K562 (cell line): ENCODE measurements around the gene PCBD2. TPM values are rescaled to one million over a fixed set of nuclear protein-coding genes. Genes with fewer than 3 reads are reported as not detected.
A peak's percentile ranks its signal among the peaks of the same experiment; 100 is the strongest.

Experiments used
- BHLHE40 ChIP-seq: IDR thresholded peaks from 2 replicates; pipeline ENCODE4 v1.6.1; 2011; ENCODE audit warnings: low read length, improper control_type of control experiment
- CREM ChIP-seq: IDR thresholded peaks from 2 replicates; pipeline ENCODE4 v1.6.1; 2014; ENCODE audit warnings: antibody characterized with exemption, low read depth
- EWSR1 ChIP-seq: fragments of 450-650 bp; IDR thresholded peaks from 2 replicates; pipeline ENCODE4 v1.6.1; 2018; ENCODE audit warnings: borderline replicate concordance, mild to moderate bottlenecking, low read depth, moderate library complexity; ENCODE audit not compliant: partially characterized antibody
- GTF2F1 ChIP-seq: IDR thresholded peaks from 2 replicates; pipeline ENCODE4 v1.6.1; 2011; ENCODE audit warnings: low read depth, low read length, improper control_type of control experiment
- HMGN3 ChIP-seq: IDR thresholded peaks from 2 replicates; pipeline ENCODE4 v1.6.1; 2011; ENCODE audit warnings: borderline replicate concordance, low read depth, mild to moderate bottlenecking, mixed read lengths, low read length; ENCODE audit not compliant: insufficient read length; ENCODE audit errors: extremely low read depth
- KAT7 ChIP-seq: sonication (generic); formaldehyde crosslinking; IDR thresholded peaks from 2 replicates; pipeline ENCODE4 v1.8.0; 2022; ENCODE audit warnings: missing genetic modification reagents, mild to moderate bottlenecking, borderline replicate concordance
- NCOA1 ChIP-seq: fragments of 450-650 bp; IDR thresholded peaks from 2 replicates; pipeline ENCODE4 v1.6.1; 2016; ENCODE audit warnings: low read depth
- SETDB1 ChIP-seq: IDR thresholded peaks from one replicate; pipeline ENCODE4 v1.6.1; 2012; ENCODE audit warnings: low read length, control low read depth, inconsistent platforms
- SNIP1 ChIP-seq: fragments of 450-650 bp; IDR thresholded peaks from 2 replicates; pipeline ENCODE4 v1.7.1; 2017; ENCODE audit warnings: low read depth, mild to moderate bottlenecking
- ZNF134 ChIP-seq: fragments of 250-450 bp; sonication (Bioruptor Pico); conservative IDR thresholded peaks from 2 replicates; pipeline ENCODE4 v1.4.0; 2020
- ZNF232 ChIP-seq: sonication (generic); formaldehyde crosslinking; IDR thresholded peaks from 2 replicates; pipeline ENCODE4 v1.8.0; 2022; ENCODE audit warnings: mild to moderate bottlenecking, missing genetic modification reagents
- ZNF551 ChIP-seq: fragments of 250-450 bp; sonication (Bioruptor Pico); IDR thresholded peaks from 2 replicates; pipeline ENCODE4 v1.5.0; 2021; ENCODE audit warnings: mild to moderate bottlenecking, moderate library complexity
- polyA plus RNA-seq, 8 experiments: library from polyadenylated mRNA; depleted of rRNA in 4 of 8; stranded (reverse) in 5 of 8; unstranded in 3 of 8; fragments of >200 nt; fragmentation: Nextera tagmentation in 2 of 8; fragmentation: Illumina TruSeq in 1 of 8; extraction: Ambion mirVana in 2 of 8; extraction: Trizol in 1 of 8; gene quantifications; 2 replicates each; pipeline versions ENCODE4 v1.2.1 to v1.2.3, GENCODE V29; 2011 to 2014; ENCODE audit warnings: inconsistent platforms in 1 of 8, missing spikeins in 1 of 8
- total RNA-seq, 7 experiments: library from RNA; depleted of rRNA in 6 of 7; stranded (reverse); fragments of >200 nt in 6 of 7; fragmentation: Illumina TruSeq in 2 of 7; extraction: Trizol in 2 of 7; gene quantifications; 2 replicates each; pipeline versions ENCODE4 v1.2.1 to v1.2.3, GENCODE V29; 2011 to 2021; ENCODE audit warnings: low replicate concordance in 1 of 7
- TF ChIP-seq, protein P1 (sequence below): sonication (generic); formaldehyde crosslinking; IDR thresholded peaks from 2 replicates; pipeline ENCODE4 v1.8.1; 2023; ENCODE audit warnings: missing genetic modification reagents, mild to moderate bottlenecking, borderline replicate concordance
- TF ChIP-seq, protein P2 (sequence below): fragments of 250-450 bp; sonication (Bioruptor Pico); IDR thresholded peaks from 2 replicates; pipeline ENCODE4 v1.8.0; 2022; ENCODE audit warnings: inconsistent platforms
- TF ChIP-seq, protein P3 (sequence below): fragments of 450-650 bp; IDR thresholded peaks from 2 replicates; pipeline ENCODE4 v1.6.1; 2017; ENCODE audit warnings: antibody characterized with exemption
- TF ChIP-seq, protein P4 (sequence below): IDR thresholded peaks from 3 replicates; pipeline ENCODE4 v1.6.1; 2011; ENCODE audit warnings: borderline replicate concordance, mild to moderate bottlenecking, moderate library complexity; ENCODE audit not compliant: insufficient read length; ENCODE audit errors: extremely low read depth

The PCBD2 gene
- total and polyA plus RNA-seq, 9 of the 15 experiments (the other 6 are each of a cell fraction or from before 2014, with no cell fraction given), result 5.2 to 13.8 (median 7.8) TPM

DNA sequence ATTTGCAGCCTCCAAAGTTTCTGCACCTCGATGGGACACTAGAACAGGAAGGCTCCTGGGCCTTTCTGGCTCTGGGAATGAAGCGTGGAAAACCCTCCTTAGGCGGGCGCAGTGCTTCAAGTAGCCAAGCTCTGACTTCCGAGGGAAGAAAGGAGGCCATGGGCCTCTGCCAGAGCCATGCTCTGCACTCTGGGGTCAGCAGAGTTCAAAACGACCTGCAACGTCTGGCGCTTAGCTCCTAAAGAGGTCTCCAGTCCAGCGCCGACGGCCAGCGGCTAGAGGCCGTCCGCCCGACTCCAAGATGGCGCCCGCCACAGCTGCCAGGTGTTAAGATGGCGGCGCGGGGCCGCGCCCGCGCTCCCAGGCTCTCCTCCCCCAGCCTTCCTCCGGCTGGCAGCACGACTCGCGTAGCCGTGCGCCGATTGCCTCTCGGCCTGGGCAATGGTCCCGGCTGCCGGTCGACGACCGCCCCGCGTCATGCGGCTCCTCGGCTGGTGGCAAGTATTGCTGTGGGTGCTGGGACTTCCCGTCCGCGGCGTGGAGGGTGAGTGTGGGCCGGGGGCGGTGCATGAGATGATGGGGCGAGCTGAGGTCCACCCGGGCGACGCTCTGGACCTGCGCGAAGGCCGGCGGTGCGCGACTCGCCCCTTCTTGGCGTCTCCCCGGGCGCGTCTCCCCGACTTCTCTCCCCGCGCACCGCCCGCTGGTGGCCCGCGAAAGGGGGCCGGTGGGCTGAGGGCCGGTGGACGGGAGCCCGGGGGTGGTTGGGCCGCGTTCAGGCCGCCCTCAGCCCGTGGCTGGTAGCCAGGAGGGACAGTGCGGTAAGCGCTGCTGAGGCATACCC, 30.7 kb upstream of the PCBD2 start, which contains the start of gene TXNDC15 (continued):
- TF ChIP-seq, protein P1, sequence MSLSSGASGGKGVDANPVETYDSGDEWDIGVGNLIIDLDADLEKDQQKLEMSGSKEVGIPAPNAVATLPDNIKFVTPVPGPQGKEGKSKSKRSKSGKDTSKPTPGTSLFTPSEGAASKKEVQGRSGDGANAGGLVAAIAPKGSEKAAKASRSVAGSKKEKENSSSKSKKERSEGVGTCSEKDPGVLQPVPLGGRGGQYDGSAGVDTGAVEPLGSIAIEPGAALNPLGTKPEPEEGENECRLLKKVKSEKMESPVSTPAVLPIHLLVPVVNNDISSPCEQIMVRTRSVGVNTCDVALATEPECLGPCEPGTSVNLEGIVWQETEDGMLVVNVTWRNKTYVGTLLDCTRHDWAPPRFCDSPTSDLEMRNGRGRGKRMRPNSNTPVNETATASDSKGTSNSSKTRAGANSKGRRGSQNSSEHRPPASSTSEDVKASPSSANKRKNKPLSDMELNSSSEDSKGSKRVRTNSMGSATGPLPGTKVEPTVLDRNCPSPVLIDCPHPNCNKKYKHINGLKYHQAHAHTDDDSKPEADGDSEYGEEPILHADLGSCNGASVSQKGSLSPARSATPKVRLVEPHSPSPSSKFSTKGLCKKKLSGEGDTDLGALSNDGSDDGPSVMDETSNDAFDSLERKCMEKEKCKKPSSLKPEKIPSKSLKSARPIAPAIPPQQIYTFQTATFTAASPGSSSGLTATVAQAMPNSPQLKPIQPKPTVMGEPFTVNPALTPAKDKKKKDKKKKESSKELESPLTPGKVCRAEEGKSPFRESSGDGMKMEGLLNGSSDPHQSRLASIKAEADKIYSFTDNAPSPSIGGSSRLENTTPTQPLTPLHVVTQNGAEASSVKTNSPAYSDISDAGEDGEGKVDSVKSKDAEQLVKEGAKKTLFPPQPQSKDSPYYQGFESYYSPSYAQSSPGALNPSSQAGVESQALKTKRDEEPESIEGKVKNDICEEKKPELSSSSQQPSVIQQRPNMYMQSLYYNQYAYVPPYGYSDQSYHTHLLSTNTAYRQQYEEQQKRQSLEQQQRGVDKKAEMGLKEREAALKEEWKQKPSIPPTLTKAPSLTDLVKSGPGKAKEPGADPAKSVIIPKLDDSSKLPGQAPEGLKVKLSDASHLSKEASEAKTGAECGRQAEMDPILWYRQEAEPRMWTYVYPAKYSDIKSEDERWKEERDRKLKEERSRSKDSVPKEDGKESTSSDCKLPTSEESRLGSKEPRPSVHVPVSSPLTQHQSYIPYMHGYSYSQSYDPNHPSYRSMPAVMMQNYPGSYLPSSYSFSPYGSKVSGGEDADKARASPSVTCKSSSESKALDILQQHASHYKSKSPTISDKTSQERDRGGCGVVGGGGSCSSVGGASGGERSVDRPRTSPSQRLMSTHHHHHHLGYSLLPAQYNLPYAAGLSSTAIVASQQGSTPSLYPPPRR (CRISPR knock-in tag), result no peak
- TF ChIP-seq ZNF134 (CRISPR knock-in tag) (0 out of 2 replicates have a peak, but pooled peaks have one; percentile 15), SNIP1 (no peak), HMGN3 (peak; percentile 88), ZNF232 (CRISPR knock-in tag) (no peak), GTF2F1 (no peak), BHLHE40 (no peak), ZNF551 (no peak), SETDB1 (no peak), KAT7 (CRISPR knock-in tag) (peak; percentile 90), CREM (no peak), EWSR1 (no peak), NCOA1 (no peak)
- TF ChIP-seq, protein P2, sequence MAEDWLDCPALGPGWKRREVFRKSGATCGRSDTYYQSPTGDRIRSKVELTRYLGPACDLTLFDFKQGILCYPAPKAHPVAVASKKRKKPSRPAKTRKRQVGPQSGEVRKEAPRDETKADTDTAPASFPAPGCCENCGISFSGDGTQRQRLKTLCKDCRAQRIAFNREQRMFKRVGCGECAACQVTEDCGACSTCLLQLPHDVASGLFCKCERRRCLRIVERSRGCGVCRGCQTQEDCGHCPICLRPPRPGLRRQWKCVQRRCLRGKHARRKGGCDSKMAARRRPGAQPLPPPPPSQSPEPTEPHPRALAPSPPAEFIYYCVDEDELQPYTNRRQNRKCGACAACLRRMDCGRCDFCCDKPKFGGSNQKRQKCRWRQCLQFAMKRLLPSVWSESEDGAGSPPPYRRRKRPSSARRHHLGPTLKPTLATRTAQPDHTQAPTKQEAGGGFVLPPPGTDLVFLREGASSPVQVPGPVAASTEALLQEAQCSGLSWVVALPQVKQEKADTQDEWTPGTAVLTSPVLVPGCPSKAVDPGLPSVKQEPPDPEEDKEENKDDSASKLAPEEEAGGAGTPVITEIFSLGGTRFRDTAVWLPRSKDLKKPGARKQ (CRISPR knock-in tag), result no peak
- TF ChIP-seq, protein P3, sequence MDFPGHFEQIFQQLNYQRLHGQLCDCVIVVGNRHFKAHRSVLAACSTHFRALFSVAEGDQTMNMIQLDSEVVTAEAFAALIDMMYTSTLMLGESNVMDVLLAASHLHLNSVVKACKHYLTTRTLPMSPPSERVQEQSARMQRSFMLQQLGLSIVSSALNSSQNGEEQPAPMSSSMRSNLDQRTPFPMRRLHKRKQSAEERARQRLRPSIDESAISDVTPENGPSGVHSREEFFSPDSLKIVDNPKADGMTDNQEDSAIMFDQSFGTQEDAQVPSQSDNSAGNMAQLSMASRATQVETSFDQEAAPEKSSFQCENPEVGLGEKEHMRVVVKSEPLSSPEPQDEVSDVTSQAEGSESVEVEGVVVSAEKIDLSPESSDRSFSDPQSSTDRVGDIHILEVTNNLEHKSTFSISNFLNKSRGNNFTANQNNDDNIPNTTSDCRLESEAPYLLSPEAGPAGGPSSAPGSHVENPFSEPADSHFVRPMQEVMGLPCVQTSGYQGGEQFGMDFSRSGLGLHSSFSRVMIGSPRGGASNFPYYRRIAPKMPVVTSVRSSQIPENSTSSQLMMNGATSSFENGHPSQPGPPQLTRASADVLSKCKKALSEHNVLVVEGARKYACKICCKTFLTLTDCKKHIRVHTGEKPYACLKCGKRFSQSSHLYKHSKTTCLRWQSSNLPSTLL, result no peak
- TF ChIP-seq, protein P4, sequence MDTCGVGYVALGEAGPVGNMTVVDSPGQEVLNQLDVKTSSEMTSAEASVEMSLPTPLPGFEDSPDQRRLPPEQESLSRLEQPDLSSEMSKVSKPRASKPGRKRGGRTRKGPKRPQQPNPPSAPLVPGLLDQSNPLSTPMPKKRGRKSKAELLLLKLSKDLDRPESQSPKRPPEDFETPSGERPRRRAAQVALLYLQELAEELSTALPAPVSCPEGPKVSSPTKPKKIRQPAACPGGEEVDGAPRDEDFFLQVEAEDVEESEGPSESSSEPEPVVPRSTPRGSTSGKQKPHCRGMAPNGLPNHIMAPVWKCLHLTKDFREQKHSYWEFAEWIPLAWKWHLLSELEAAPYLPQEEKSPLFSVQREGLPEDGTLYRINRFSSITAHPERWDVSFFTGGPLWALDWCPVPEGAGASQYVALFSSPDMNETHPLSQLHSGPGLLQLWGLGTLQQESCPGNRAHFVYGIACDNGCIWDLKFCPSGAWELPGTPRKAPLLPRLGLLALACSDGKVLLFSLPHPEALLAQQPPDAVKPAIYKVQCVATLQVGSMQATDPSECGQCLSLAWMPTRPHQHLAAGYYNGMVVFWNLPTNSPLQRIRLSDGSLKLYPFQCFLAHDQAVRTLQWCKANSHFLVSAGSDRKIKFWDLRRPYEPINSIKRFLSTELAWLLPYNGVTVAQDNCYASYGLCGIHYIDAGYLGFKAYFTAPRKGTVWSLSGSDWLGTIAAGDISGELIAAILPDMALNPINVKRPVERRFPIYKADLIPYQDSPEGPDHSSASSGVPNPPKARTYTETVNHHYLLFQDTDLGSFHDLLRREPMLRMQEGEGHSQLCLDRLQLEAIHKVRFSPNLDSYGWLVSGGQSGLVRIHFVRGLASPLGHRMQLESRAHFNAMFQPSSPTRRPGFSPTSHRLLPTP, result no peak
